GM10266 (cell line): ENCODE results near the gene CAMSAP1.

Experiments
- DNase-seq: peaks from one replicate; pipeline ENCODE4 v3.0.0; 2012; ENCODE audit errors: extremely low spot score
- CTCF ChIP-seq: IDR thresholded peaks from 2 replicates; pipeline ENCODE4 v1.5.1; 2012; ENCODE audit warnings: mild to moderate bottlenecking, low read depth; ENCODE audit not compliant: control insufficient read depth, insufficient read depth; ENCODE audit errors: missing control alignments

The CAMSAP1 gene

GRCh38 chr9:135835131-135835530, 72.2 kb downstream of the CAMSAP1 start:
- no peak for TF ChIP-seq CTCF

GRCh38 chr9:135833864-135834263, 73.5 kb downstream of the CAMSAP1 start:
- no peak for TF ChIP-seq CTCF
- no peak for DNase-seq

More at GRCh38 chr9:135835131-135835530, 72.2 kb downstream of the CAMSAP1 start:
- no peak for DNase-seq

- TF ChIP-seq CTCF = no peak
Observed at GRCh38 chr9:135830496-135830895, 76.8 kb downstream of the CAMSAP1 start.

GRCh38 chr9:135828656-135829055, 78.7 kb downstream of the CAMSAP1 start:
- no peak for DNase-seq
- TF ChIP-seq CTCF = no peak

More at GRCh38 chr9:135830496-135830895, 76.8 kb downstream of the CAMSAP1 start:
- no peak for DNase-seq

- DNase-seq = no peak
- TF ChIP-seq CTCF = no peak
Observed at GRCh38 chr9:135827866-135828580, 79.3 kb downstream of the CAMSAP1 start.

GRCh38 chr9:135827301-135827700, 80.0 kb downstream of the CAMSAP1 start:
- DNase-seq = no peak
- no peak for TF ChIP-seq CTCF

GRCh38 chr9:135826188-135826545, 81.2 kb downstream of the CAMSAP1 start:
- no peak for TF ChIP-seq CTCF
- DNase-seq = no peak
